Measurements from ENCODE around the gene FOXI1.

The FOXI1 gene

DNA sequence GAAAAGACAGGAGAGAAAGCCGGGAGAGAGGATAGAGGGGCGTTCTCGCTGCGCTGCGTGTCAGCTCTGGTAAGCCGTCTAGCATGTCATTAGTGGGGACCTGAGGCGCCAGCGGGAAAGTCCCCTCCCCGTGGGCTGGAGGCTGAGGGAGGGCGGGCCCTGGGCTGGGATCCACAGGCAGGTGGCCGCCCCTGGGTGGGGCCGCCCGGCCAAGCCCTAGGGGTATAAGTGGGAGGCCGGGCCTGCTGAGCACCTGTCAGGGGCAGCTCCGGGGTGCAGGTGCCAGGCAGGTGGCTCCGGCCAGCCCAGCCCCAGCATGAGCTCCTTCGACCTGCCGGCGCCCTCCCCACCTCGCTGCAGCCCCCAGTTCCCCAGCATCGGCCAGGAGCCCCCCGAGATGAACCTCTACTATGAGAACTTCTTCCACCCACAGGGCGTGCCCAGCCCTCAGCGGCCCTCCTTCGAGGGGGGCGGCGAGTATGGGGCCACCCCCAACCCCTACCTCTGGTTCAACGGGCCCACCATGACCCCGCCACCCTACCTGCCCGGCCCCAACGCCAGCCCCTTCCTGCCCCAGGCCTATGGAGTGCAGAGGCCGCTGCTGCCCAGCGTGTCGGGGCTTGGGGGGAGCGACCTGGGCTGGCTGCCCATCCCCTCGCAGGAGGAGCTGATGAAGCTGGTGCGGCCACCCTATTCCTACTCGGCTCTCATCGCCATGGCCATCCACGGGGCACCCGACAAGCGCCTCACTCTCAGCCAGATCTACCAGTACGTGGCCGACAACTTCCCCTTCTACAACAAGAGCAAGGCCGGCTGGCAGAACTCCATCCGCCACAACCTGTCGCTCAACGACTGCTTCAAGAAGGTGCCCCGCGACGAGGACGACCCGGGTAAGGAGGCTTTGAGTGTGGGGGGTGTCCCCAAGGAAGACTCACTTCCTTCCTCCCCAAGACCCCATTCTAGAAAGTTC, at the start of gene FOXI1:
Gene FOXI1, plus strand, starts transcription at position 256 of the 970 bp plus-strand sequence. Its CDS starts 61 bp downstream, at position 317.
- DNase-seq, result no peak

DNA sequence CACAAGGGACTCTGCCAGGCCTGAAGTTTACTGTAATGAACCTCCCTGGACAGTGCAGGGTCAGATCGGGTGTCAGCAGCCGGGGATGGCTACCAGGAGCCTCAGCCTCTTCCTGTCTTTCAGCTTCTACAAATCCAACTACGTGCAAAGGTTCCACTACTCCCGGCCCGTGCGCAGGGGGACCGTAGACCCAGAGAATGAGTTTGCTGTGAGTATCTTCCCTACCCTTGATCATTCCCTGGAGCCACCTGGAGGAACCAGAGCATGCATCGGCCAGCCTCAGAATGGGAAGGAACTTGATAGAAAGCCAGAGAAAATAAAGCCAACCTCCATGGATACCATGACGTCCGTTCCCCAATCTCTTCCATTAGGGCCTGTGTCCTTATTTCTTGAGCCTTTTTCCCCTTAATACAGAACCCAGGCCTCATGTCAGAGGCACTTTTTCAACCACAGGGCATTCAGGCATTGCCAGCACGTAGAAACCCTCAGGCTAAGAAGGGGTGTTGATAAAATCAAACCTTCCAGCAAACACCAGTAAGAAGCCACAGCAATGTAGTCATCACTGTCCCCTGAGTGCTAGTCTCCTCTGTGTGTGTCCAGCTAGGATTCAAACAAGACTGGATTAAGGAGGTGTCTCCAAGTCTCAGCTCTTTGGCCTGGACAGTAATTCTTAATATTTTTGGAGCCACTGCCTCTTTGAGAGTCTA, 49.0 kb upstream of the FOXI1 start:
- DNase-seq, result no peak

DNA sequence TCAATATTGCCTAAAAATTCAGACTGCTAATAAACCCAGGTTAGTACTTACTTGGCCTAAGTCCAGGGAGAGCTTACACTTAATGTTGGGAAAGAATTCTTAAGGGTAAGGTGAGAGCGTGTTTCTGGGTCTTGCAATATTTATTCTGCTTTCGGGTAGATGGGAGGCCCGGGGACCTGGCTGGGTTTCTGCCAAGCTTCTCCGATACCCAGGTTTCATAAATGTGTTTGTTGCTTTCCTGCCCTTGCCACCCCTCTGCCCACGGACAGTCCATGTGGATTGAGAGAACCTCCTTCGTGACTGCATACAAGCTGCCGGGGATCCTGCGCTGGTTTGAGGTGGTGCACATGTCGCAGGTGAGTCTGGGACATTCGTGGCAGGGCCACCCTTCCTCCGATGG, 48.4 kb upstream of the FOXI1 start:
- no peak for DNase-seq

DNA sequence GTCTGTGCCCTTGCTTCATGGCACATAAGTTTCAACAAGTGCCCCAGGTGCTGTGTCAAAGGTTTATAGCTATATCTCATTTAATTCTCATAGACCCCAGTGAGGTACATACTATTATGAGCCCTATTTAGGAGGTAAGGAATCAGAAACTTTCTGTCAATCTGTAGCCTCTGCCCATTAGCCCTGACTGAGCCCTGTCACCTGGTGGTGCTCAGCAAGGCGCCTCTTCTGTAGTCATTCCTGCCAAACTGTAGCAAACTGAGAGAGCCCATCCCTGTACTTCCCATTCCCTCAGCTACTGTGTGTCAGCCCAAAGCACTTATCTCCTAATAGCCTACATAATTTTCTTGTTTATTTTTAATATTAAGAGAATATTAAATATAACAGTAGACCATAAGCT, 46.5 kb upstream of the FOXI1 start:
- DNase-seq, result no peak

DNA sequence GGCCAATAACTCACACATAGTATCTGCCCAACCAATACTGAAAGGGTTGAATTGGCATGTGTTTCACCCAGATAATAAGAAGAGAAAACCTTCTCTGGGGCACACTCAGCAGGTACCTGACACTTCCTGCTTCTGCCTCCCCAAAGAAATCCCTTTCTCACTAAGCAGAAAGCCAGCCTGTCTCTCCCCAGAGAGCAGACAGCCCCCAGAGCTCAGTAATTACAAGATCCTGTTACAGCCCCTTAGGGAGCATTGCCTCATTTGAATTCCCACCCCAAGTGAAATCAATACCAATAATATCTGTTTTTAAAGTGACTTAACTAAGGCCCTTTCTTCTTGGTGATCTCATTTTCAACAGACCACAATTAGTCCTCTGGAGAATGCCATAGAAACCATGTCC, 38.5 kb upstream of the FOXI1 start:
- DNase-seq, result no peak

DNA sequence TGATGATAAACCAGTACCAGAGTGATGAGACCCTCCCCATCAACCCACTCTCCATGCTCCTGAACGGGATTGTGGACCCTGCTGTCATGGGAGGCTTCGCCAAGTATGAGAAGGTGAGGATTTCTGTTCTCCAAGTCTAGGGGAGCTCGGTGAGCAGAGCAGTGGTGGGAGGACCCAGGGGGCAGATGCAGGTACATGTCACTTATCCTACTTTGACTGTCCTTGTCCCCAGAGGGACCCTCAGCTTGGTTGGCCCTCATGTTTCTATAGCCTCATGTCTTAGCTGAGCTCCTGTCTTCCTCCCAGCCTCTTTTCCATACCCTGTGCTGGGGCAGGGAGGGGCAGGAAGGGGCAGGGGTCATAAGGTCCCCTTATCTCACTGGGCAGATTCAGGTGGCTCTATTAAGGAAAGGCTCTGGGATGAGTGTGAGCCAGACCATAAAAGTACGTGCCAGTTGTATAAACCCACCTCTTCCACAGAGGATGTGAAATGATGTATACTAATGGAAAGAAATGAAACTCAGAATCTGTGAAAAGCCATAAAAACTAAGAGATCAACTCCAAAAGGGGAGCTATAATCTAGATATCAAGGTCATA, 38.0 kb upstream of the FOXI1 start:
- no peak for DNase-seq

DNA sequence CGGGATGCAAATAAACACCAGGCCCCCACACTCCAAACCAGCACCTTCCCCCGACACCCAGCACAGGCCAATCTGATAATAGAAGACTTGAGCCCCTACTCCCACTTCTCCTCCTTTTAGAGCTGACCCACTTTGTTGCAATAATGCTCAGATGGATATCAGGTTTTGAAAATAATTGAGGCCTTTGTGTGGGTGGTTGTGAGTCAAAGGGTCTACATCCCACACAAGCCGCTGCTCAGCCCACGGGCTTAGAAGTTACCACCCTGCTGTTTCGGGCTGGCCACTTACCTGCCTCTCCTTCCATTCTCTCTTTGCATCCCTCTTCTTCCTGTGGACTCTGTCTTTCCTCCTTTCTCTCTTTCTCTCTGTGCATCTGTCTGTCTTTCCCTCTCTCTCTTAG, 36.2 kb upstream of the FOXI1 start:
- DNase-seq, result no peak

DNA sequence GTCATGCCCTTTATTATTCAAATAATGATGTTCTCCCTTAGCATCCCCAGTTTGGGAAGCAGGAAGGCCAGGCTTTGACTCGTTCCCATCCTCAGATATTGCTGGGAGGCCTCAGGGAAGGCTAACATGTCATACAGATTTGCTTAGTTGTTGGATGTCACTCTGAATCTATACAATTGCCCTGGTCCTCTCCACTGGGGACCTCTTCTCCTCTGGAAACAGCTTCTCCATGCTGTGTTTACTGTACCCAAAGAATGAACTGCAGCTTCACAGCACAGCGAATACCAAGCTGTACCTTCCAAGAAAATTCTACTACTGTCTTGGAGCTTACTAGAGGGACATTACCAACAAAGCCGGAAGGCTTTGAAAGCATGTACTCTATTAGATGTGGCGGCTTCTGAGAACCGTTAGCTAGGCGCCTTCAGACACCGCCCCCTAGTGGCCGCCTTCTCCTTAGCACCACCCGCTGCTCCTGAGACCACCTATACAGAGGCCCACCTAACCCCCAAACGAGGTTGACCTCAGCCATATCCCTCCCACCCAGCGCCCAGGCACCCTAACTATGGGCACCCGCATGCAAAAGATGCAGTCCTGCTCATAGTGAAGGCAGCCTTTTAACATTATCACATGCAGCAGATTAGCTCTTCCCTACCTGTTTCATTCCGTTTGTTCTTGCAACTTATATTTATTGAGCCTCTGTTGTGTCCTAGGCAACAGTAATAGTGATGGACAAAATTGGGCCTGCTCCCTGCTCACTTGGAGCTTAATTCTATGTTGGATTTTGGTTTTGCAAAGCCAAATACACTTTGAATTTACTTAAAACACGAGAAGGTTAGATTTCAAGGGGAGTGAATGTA, 34.9 kb upstream of the FOXI1 start:
- no peak for DNase-seq

DNA sequence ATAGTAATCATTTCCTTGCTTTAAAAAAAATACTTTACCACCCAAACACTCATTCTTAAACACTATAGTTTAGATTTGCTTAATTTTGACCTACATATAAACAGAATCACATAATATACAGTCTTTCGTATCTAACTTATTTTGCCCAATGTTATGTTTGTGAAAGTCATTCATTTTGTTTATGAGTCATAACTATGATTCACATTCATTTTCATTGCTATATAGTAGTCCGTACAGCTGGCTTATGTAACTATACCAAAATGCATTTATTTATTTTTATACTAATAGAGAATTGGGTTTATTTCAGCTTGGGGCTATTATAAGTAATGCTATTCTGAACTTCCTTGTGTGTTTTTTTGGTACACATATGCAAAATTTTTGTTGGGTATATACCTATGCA, 33.9 kb upstream of the FOXI1 start:
- no peak for DNase-seq

DNA sequence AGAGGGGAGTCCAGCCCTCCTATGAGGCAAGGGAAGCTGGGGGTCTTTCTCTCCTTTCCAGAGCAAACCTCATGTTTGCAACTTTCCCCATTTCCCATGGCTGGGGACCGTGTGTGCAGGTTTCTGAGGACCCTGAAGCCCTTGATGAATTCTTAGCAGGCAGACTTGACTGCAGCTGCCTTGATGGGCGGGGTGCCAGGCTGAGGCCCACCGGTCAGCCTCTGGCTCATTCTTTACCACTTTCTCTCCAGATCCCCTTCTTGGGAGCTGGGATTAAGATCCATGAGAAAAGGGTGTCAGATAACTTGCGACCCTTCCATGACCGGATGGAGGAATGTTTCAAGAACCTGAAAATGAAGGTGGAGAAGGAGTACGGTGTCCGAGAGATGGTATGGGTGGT, 30.0 kb upstream of the FOXI1 start:
- no peak for DNase-seq

DNA sequence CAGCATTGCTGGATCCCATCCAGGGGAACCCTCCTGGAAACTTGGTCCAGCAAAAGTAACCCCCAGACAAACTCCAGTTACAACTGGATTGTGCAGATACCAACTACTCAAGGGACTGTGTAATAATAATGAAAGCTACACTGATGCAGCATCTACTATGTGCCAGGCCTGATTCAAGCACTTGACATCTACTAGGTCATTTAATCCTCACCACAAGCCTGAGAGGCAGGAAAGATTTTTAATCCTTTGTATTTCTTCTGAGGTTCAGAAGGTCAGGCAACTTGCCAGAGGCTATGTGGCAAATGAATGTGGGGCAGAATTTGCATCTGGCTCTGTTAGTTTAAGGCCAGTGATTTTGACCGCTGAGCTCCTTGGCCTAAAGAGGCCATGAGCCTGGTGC, 29.5 kb upstream of the FOXI1 start:
- DNase-seq, result no peak

DNA sequence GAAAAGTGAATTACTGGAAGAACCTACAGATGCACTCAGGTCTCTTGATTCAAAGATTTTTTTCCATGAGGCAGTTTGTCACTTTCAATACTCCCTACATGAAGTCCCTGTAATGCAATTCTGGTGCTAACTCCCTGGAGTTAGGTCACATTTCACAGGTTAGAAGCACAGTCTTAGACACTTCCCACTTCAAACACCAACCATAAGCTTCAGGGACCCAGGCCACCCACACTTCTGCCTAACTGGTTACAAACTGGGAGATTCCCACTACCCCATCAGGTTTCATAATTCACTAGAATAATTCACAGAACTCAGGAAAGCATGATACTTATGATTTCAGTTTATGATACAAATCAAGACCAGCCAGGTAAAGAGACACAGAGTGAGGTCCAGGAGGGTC, 29.0 kb upstream of the FOXI1 start:
- DNase-seq, result no peak

DNA sequence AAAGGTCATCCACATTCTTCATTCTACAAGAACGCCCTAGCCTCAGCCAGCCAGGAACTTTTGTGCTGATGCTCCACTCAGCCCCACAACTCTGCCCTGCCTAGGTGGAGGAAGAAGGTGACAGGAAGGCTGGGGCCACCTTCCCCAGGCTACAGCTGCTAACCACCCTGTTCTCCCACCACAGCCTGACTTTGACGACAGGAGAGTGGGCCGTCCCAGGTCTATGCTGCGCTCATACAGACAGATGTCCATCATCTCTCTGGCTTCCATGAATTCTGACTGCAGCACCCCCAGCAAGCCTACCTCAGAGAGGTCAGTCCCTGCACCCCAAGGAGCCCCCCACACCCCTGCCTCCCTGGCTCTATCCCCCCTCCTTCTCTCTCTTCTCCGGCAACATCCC, 28.2 kb upstream of the FOXI1 start:
- DNase-seq, result no peak

DNA sequence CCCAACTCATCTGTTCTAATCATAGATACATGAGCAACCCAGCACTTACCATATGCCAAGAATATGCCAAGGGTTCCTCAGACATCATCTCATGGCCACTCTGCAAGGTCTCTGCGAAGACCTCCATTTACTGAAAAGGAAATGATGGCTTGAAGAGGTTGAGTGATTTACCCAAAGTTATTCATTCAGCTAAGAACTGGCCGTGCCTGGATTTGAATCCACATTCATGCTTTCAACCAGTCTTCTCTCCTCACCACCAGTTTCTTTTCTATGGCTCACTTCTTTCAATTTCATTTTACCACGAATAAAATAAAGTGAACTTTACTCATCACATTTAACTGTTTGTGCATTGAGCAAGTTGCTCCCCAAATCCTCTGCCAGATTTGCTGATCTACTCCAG, 27.2 kb upstream of the FOXI1 start:
- DNase-seq, result no peak

DNA sequence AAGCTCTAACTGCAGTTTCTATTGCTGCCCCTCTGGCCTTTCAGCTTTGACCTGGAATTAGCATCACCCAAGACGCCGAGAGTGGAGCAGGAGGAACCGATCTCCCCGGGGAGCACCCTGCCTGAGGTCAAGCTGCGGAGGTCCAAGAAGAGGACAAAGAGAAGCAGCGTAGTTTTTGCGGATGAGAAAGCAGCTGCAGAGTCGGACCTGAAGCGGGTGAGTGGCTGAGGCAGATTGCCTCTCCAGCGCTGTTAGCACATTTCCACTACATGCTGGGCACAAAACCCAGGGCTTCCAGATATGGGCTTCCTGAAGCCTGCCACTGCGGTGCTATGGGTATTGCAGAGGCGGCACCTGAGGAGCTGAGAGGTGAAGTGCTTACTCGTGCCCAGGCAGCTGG, 26.8 kb upstream of the FOXI1 start:
- DNase-seq, result no peak

DNA sequence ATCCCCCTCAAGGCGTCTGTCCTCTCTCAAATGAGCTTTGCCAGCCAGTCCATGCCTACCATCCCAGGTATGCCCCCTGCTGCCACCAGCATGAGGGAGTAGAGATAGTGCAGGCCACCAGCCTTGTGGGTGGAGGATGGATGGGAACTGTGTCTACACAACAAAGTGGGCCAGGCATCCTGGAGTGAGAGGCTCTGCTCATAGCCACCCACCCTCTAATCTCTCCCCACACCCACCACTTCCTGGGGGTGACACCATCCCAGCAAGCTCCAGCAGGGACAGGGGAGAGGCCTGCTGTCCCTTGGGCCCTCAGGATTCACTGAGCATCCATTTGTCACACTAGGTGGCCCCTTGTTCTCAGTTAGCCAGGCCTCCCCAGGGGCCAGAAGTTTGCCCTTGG, 25.5 kb upstream of the FOXI1 start:
- DNase-seq, result no peak

DNA sequence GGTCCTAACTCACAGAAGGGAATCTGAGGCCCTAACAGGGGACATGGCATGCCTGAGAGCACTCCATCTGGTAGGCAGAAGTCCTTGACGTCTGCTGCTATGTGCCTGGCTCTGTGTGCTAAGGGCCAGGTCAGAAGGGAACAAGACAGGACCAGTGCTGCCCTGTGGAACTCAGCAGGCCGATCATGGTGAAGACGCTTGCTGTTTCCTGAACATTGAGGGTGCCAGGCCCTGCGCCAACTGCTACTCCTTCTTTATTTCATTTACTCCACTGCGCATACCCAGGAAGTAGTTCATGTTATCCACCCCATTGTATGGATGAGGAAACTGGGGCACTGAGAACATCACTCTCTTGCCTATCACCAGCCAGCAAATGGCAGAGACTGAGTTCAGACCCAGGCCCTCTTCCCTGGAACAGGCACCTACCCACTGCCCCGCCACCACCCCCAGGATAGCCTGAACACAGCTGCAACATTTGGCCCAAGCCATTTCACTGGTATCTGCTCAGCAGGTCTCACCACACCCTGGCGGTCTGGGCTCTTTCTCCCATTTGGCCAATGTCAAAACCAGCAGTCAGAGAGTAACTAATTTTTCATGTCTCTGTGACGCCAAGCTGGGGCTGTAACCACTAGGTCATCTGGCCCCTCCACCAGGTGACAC, 24.8 kb upstream of the FOXI1 start:
- no peak for DNase-seq

DNA sequence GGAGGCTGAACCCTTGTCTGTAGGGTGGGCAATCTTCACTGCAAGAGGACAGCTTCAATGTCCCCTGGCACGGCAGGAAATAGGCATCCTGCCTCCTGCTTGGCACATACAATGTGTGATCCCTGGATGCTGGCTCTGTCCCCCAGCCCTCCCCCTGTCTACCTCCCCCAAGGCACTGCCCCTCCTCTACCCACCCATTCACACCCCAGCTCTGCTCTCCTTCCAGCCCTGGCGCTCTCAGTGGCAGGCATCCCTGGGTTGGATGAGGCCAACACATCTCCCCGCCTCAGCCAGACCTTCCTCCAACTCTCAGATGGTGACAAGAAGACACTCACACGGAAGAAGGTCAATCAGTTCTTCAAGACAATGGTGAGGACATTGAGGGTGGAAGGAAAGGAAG, 24.1 kb upstream of the FOXI1 start:
- DNase-seq, result no peak

DNA sequence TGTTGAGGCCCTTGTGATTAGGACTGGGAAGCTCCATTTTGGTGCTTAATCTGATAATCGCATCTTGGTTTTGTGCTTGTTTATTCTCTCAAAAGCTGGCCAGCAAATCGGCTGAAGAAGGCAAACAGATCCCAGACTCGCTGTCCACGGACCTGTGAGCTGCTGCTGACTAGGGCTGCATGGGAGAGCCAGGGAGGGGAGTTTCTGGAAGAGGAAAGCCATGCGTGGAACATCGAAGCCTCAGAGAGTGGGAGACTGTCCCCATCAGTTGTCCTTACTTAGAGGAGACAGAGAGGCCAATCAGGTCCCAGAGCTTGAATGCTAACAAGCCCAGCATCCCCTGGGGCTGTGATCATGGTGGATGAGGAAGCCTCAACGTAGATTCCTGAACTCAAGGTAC, 23.0 kb upstream of the FOXI1 start:
- DNase-seq, result no peak

DNA sequence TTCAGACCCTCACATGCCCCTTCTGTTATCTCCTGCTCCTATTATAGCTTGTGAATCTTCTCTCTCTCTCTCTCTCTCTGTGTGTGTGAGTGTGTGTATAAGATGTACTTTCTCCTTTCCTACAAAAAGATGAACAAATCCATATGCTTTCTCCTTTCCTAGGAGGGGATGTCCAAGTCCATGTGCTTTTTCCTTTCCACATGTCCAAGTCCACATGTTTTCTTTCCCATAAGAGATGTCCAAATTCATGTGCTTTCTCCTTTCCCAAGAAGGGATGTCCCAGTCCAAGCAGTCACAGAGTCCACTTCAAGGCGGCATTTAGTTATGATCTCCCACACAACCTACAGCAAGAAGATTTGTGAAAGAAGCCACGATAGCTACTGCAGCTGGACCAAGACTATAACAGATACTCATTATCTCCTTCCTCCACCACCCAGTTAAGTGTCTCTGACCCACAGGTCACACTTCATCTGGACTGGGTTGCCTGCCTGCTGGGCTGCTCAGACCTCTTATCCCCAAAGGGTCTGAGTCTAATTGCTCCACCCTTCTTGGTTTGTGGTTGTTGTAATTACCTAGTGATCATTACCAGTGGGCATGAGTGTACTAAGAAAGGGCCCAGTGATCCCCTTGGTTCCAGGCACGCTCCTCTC, 18.4 kb upstream of the FOXI1 start:
- no peak for DNase-seq

DNA sequence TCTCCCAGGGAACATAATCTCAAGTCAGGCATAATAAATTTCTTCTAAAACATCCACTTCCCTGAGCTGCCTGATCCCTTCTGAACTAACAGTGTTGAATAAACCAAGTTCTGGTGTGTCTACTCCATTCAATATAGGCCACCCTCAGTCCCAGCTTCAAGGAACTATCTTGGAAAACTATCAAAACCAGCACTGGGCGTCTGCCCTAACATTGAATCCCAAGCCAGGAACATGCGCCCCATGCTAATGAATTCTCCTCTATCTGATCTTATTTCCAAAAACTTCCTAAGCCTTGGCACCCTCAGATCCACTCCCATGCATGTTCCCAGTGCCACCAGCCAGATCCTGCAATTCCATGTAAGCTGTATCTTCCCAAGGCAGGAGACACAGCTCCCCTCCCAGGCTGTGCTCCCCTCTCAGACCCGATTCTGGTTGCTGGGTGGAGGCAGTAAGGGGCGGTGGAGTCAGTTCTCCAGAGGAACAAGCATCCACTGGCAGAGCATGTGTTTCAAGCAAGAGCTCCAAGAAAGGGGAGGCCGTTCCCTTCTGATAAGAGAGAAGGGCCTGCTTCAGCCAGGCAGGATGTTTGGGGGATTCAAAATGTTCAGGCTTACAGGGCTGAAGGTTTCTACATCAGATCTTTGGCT, 13.1 kb upstream of the FOXI1 start:
- DNase-seq, result no peak

All from stimulated activated CD4-positive, alpha-beta T cell treated with anti-CD3 and anti-CD28 coated beads, Interleukin-4, amount 100 ng/mL, for 24 hours (primary cell).